Caco-2 (cell line): ENCODE measurements around the gene RSPH10B. TPM values are rescaled to one million over a fixed set of nuclear protein-coding genes. Genes with fewer than 3 reads are reported as not detected.
"Not testable (repeated sequence)": the region's sequence is repeated elsewhere in the genome, so short reads cannot be mapped to it uniquely, and the experiment has no call there.

Source experiments
- BruUV-seq: library from RNA; stranded (reverse); fragments of 400-500 nt; replicated peaks from 2 replicates; lab custom pipeline; 2021; lab: Mats Ljungman, UMichigan
- CTCF ChIA-PET: fragments of 300-600 bp; sonication (Branson Sonifier 250); formaldehyde crosslinking; loops from one replicate; lab custom pipeline; 2022; ENCODE audit warnings: antibody characterized with exemption; lab: Charles Lee
- POLR2A ChIA-PET: fragments of 300-600 bp; sonication (Branson Sonifier 250); formaldehyde crosslinking; loops from one replicate; lab custom pipeline; 2022; ENCODE audit warnings: antibody characterized with exemption; lab: Charles Lee
- DNase-seq, 2 experiments: peaks; one replicate each; pipeline versions ENCODE4 v3.0.0 to v3.0.0-alpha.2; 2020 to 2022
- H3K27me3 ChIP-seq: replicated peaks from 2 replicates; pipeline ENCODE4 v1.6.0; 2011; ENCODE audit warnings: low read length; ENCODE audit not compliant: control insufficient read depth, insufficient read depth
- H3K36me3 ChIP-seq: 2 replicates; pipeline ENCODE4 v1.5.1; 2011; ENCODE audit warnings: low read length; ENCODE audit not compliant: control insufficient read depth, insufficient read depth
- H3K4me1 ChIP-seq: fragments of 250-450 bp; sonication (Bioruptor Pico); 2 replicates; pipeline ENCODE4 v1.5.1; 2020; ENCODE audit warnings: mild to moderate bottlenecking
- H3K4me3 ChIP-seq: 2 replicates; pipeline ENCODE4 v1.5.1; 2011; ENCODE audit warnings: low read depth, mild to moderate bottlenecking, control low read depth, low read length
- H3K9me3 ChIP-seq: fragments of 250-450 bp; sonication (Bioruptor Pico); 2 replicates; pipeline ENCODE4 v1.5.1; 2020; ENCODE audit warnings: mild to moderate bottlenecking, moderate library complexity
- H3K27ac Mint-ChIP-seq: one replicate; pipeline ENCODE4 v1.8.0; 2022; ENCODE audit warnings: mixed read lengths; ENCODE audit not compliant: unreplicated experiment
- H3K27me3 Mint-ChIP-seq: one replicate; pipeline ENCODE4 v1.8.0; 2022; ENCODE audit warnings: mixed read lengths; ENCODE audit not compliant: insufficient read depth, unreplicated experiment
- H3K36me3 Mint-ChIP-seq: one replicate; pipeline ENCODE4 v1.8.0; 2022; ENCODE audit warnings: mild to moderate bottlenecking, mixed read lengths; ENCODE audit not compliant: insufficient read depth, unreplicated experiment
- H3K4me1 Mint-ChIP-seq: one replicate; pipeline ENCODE4 v1.8.0; 2022; ENCODE audit warnings: low read depth, mixed read lengths; ENCODE audit not compliant: unreplicated experiment
- H3K4me3 Mint-ChIP-seq: one replicate; pipeline ENCODE4 v1.8.0; 2022; ENCODE audit warnings: mild to moderate bottlenecking, moderate library complexity, mixed read lengths; ENCODE audit not compliant: unreplicated experiment
- H3K9me3 Mint-ChIP-seq: one replicate; pipeline ENCODE4 v1.8.0; 2022; ENCODE audit warnings: mixed read lengths; ENCODE audit not compliant: unreplicated experiment
- intact Hi-C: fragments of 100-400 bp; cut with micrococcal nuclease; formaldehyde crosslinking; loops from one replicate; pipeline ENCODE4 v1.10.0; 2022; ENCODE audit not compliant: unreplicated experiment
- total RNA-seq: library from RNA; stranded (reverse); gene quantifications from 2 replicates; pipeline ENCODE4 v1.2.3, GENCODE V29; 2022

RSPH10B gene
- total RNA-seq, 1 experiment from 2014 or later, result not detected

DNA sequence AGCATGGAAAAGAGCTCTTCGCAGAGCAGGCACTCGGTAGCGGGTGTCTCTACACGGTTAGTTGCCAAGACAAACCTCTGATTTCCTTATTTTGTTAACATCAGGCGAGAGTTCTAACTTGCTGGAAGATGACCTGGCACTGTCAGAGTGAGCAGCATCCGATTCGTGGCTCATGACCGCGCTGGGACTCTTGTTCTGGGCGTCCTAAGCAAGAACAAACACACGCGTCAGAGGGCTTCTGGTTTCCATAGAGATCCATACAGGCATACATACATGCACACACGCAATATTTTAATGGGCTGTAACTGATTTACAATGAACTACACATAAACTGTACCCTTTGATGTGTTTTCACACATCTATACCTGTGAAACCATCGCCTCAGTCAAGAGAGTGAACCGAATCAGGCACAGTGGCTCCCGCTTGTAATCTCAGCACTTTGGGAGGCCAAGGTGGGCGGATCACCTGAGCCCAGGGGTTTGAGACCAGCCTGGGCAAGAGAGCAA, 35.5 kb downstream of the RSPH10B start:
- H3K27me3 Mint-ChIP-seq, BruUV-seq, H3K36me3 ChIP-seq, H3K4me3 Mint-ChIP-seq, H3K27ac Mint-ChIP-seq, H3K4me3 ChIP-seq, H3K4me1 ChIP-seq, H3K9me3 Mint-ChIP-seq, DNase-seq, H3K4me1 Mint-ChIP-seq, H3K36me3 Mint-ChIP-seq, POLR2A ChIA-PET, CTCF ChIA-PET, H3K9me3 ChIP-seq, intact Hi-C loops, H3K27me3 ChIP-seq: not testable (repeated sequence)

DNA sequence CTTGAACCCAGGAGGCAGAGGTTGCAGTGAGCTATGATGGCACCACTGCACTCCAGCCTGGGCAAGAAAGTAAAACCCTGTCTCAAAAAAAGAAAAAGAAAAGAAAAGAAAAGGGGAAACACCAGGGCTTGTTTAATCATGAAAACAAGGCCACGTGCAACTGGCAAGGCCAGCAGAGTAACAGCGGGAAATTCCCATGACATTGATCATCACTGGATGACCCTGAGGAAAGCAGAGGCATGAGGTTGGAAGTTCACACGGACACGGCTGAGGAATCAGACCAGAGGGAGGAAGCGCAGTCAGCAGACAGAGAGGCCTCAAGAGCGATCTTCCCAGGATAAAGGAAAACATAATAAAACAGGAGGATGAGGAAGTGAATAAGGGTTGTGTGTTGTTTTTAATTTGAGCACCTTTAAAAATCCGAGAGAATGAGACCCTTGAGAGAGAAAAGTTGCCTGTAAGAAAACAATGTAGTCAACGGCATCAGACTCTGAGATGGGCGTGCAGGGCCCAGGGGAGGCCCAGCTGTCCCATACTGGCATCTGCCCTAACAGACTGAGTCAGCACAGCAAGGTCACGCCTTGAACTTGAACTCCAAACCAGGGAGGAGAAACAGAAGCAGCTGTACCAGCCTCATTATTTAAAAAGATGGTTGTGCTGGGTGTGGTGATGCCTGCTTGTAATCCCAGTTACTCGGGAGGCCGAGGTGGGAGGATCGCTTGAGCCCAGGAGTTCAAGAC, 38.4 kb downstream of the RSPH10B start:
- H3K4me3 ChIP-seq, intact Hi-C loops, H3K4me1 ChIP-seq, H3K4me3 Mint-ChIP-seq, H3K27me3 Mint-ChIP-seq, H3K36me3 Mint-ChIP-seq, H3K4me1 Mint-ChIP-seq, DNase-seq, H3K9me3 Mint-ChIP-seq, BruUV-seq, H3K27ac Mint-ChIP-seq, CTCF ChIA-PET, H3K27me3 ChIP-seq, H3K36me3 ChIP-seq, H3K9me3 ChIP-seq, POLR2A ChIA-PET: not testable (repeated sequence)

DNA sequence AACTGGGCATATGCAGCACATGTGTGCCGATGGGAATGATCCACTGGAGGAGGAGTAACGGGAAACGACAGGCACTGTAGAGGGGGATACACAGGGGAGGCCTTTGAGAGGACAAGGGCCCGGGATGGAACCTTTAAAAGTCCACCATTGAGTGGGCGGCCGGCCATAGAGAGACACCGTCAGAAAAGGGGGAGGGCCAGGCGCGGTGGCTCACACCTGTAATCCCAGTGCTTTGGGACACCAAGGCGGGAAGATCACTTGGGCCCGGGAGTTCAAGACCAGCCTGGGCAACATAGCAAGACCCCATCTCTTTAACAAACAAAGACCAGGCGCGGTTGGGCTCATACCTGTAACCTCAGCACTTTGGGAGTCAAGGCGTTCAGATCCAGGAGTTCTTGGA, 39.2 kb downstream of the RSPH10B start:
- BruUV-seq, H3K27ac Mint-ChIP-seq, H3K4me1 Mint-ChIP-seq, CTCF ChIA-PET, H3K9me3 ChIP-seq, DNase-seq, intact Hi-C loops, H3K36me3 ChIP-seq, POLR2A ChIA-PET, H3K4me3 Mint-ChIP-seq, H3K27me3 ChIP-seq, H3K4me3 ChIP-seq, H3K27me3 Mint-ChIP-seq, H3K36me3 Mint-ChIP-seq, H3K4me1 ChIP-seq, H3K9me3 Mint-ChIP-seq: not testable (repeated sequence)

DNA sequence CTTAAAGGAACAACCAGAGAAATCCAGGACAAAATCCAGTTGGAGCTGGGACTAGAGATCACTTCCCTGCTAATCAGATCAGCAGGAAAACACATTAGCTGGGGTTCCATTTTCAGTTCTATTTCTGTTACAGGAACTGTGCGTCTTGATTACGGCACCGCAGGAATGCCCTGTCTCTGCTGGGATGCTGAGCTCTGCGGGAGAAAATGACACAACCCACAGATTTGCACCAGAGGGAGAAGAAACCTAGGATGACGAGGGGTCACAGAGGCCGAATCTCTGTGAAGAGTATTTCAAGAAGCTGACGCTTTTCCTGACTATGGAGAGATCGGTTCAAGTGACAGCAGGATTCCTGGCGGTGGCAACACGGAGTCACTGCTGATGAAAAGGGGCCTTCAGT, 40.2 kb downstream of the RSPH10B start:
- not testable (repeated sequence) for DNase-seq

DNA sequence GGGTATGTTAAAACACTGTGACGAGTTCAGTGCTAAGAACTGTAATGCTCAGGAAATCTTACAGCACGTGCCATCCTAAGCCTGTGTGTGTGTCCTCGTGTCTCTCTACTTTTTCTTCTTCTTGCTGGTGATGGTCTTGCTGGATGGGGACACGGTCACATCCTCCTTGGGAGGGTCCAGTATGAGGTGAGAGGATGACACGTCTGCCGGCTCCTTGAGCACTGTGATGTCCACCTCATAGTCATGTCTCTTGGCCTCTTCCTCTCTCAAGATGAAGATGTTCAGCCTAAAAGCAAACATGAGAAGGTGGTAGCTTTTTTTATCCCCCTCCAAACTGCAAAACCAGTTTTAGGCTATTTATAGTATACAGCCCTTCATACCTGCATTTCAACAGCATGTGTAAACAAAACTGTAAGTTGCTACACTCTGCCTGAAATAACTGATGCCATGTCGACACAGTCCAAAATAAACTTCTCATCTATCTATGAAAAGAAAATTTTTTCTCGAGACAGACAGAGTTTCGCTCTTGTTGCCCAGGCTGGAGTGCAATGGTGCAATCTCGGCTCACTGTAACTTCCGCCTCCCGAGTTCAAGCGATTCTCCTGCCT, 44.1 kb downstream of the RSPH10B start:
- CTCF ChIA-PET, DNase-seq, H3K27me3 Mint-ChIP-seq, H3K4me3 ChIP-seq, H3K36me3 ChIP-seq, intact Hi-C loops, H3K4me1 Mint-ChIP-seq, POLR2A ChIA-PET, H3K9me3 ChIP-seq, H3K27ac Mint-ChIP-seq, H3K4me1 ChIP-seq, H3K27me3 ChIP-seq, H3K4me3 Mint-ChIP-seq, H3K36me3 Mint-ChIP-seq, BruUV-seq, H3K9me3 Mint-ChIP-seq: not testable (repeated sequence)

More for the DNA sequence above, 40.2 kb downstream of the RSPH10B start:
- H3K4me3 Mint-ChIP-seq, H3K27ac Mint-ChIP-seq, H3K9me3 Mint-ChIP-seq, H3K36me3 ChIP-seq, H3K4me1 ChIP-seq, H3K4me3 ChIP-seq, H3K27me3 ChIP-seq, H3K4me1 Mint-ChIP-seq, H3K9me3 ChIP-seq, POLR2A ChIA-PET, intact Hi-C loops, BruUV-seq, CTCF ChIA-PET, H3K36me3 Mint-ChIP-seq, H3K27me3 Mint-ChIP-seq: not testable (repeated sequence)

DNA sequence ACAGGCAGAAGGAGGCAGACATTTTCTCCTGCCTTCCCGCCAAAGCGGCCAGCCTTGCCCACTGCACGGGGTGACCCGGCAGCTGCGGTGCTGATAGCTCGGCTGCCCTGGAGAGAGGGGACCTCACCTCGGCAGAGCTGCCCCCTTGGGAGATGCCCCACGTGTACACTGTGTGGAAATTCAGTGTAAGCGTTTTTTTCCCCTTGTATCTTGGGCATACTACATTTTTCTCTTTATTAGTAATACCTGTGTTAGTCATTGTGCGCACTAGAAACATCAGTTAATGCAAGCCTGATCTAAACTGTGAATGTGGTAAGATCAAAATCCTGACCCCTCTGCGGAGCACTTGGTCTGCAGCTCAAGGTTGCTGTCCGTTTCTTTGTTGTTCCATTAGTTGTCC, 45.9 kb downstream of the RSPH10B start:
- H3K4me3 ChIP-seq, DNase-seq, intact Hi-C loops, H3K27ac Mint-ChIP-seq, H3K4me1 ChIP-seq, H3K9me3 Mint-ChIP-seq, H3K27me3 ChIP-seq, H3K27me3 Mint-ChIP-seq, H3K4me1 Mint-ChIP-seq, POLR2A ChIA-PET, H3K9me3 ChIP-seq, H3K36me3 ChIP-seq, H3K4me3 Mint-ChIP-seq, BruUV-seq, CTCF ChIA-PET, H3K36me3 Mint-ChIP-seq: not testable (repeated sequence)

DNA sequence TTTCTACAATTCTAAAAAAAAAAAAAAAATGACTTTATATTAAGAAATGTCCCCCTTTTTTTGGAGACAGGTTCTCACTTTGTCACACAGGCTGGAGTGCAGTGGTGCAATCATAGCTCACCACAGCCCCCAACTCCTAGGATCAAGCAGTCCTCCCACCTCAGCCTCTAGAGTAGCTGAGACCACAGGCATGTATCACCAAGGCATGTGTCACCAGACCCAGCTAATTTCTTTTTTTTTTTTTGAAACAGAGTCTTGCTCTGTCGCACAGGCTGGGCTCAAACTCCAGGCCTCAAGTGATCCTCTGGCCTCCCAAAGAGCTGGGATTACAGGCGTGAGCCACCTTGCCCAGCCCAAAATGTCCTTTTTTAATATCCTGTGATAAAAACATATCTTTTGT, 46.3 kb downstream of the RSPH10B start:
- intact Hi-C loops, H3K27me3 Mint-ChIP-seq: not testable (repeated sequence)

More for the DNA sequence above, 46.3 kb downstream of the RSPH10B start:
- H3K9me3 ChIP-seq, H3K36me3 Mint-ChIP-seq, H3K4me1 ChIP-seq, CTCF ChIA-PET, H3K9me3 Mint-ChIP-seq, POLR2A ChIA-PET, H3K36me3 ChIP-seq, H3K4me3 Mint-ChIP-seq, H3K4me1 Mint-ChIP-seq, H3K27ac Mint-ChIP-seq, BruUV-seq, H3K27me3 ChIP-seq, DNase-seq, H3K4me3 ChIP-seq: not testable (repeated sequence)
